ENCODE data around the gene PADI3. TPM values are rescaled to one million over a fixed set of nuclear protein-coding genes. Genes with fewer than 3 reads are reported as not detected.

PADI3 gene
- total and polyA plus RNA-seq, 2 donors (not counting 1 experiment from before 2014, with no cell fraction given), result not detected

- no peak for DNase-seq (ENCODE audit: low read depth in 2 of 2)
Observed at GRCh38 chr1:17216078-17216477, 32.8 kb upstream of the PADI3 start.

GRCh38 chr1:17217607-17218006 is 31.3 kb upstream of the PADI3 start:
- H4K20me1 ChIP-seq (ENCODE audit: control insufficient read depth, extremely low read depth, insufficient read depth, low read length), result no peaks in the 10 kb centered on the region
- H2AFZ ChIP-seq (ENCODE audit: low read length), result no peak overlapping the region
- H3K4me1 ChIP-seq (ENCODE audit: control insufficient read depth, extremely low read depth, insufficient read depth, low read length), result no peaks in the 10 kb centered on the region
- no peak overlapping the region for H3K9ac ChIP-seq (ENCODE audit: insufficient read depth, low read length)
- TF ChIP-seq EZH2 (IDR thresholded peaks at IDR 0.05; ENCODE audit: low read length, missing control alignments), result no peak
- TF ChIP-seq CTCF (conservative IDR thresholded peaks at IDR 0.05 in 1 of 2, IDR thresholded peaks at IDR 0.05 in 1 of 2; ENCODE audit: low read depth in 1 of 2, low read length in 2 of 2), result no peak
- no peak overlapping the region for H3K27ac ChIP-seq (ENCODE audit: insufficient read depth, low read length)
- no peaks in the 10 kb centered on the region for H3K36me3 ChIP-seq (ENCODE audit: control insufficient read depth, insufficient read depth, low read length)
- no peaks in the 10 kb centered on the region for H3K79me2 ChIP-seq (ENCODE audit: control insufficient read depth, insufficient read depth, low read length)
- no peaks in the 10 kb centered on the region for H3K9me3 ChIP-seq (ENCODE audit: control insufficient read depth, insufficient read depth, low read depth, low read length)
- DNase-seq (ENCODE audit: low read depth in 2 of 2), result no peak
- peaks cover 36% of the 10 kb centered on the region for H3K27me3 ChIP-seq (ENCODE audit: control insufficient read depth, insufficient read depth, low read length)
- no peak overlapping the region for H3K4me3 ChIP-seq (replicated peaks in 1 of 4; ENCODE audit: control extremely low read depth in 1 of 4, insufficient read depth in 1 of 4, low read depth in 3 of 4, low read length in 4 of 4)
- H3K4me2 ChIP-seq (ENCODE audit: extremely low read depth, insufficient read depth, low read length), result no peak overlapping the region

More at GRCh38 chr1:17216078-17216477, 32.8 kb upstream of the PADI3 start:
- Histone ChIP-seq H3K79me2 (ENCODE audit: control insufficient read depth, insufficient read depth, low read length) (no peaks in the 10 kb centered on the region), H3K9ac (ENCODE audit: insufficient read depth, low read length) (no peak overlapping the region), H3K4me2 (ENCODE audit: extremely low read depth, insufficient read depth, low read length) (no peak overlapping the region), H2AFZ (ENCODE audit: low read length) (no peak overlapping the region), H3K4me1 (ENCODE audit: control insufficient read depth, extremely low read depth, insufficient read depth, low read length) (no peaks in the 10 kb centered on the region), H3K4me3 (replicated peaks in 1 of 4; ENCODE audit: control extremely low read depth in 1 of 4, insufficient read depth in 1 of 4, low read depth in 3 of 4, low read length in 4 of 4) (no peak overlapping the region), H3K36me3 (ENCODE audit: control insufficient read depth, insufficient read depth, low read length) (no peaks in the 10 kb centered on the region), H4K20me1 (ENCODE audit: control insufficient read depth, extremely low read depth, insufficient read depth, low read length) (no peaks in the 10 kb centered on the region), H3K9me3 (ENCODE audit: control insufficient read depth, insufficient read depth, low read depth, low read length) (no peaks in the 10 kb centered on the region), H3K27me3 (ENCODE audit: control insufficient read depth, insufficient read depth, low read length) (peaks cover 24% of the 10 kb centered on the region), H3K27ac (ENCODE audit: insufficient read depth, low read length) (no peak overlapping the region)
- TF ChIP-seq EZH2 (IDR thresholded peaks at IDR 0.05; ENCODE audit: low read length, missing control alignments) (no peak), CTCF (conservative IDR thresholded peaks at IDR 0.05 in 1 of 2, IDR thresholded peaks at IDR 0.05 in 1 of 2; ENCODE audit: low read depth in 1 of 2, low read length in 2 of 2) (no peak)

- H3K9me3 ChIP-seq (ENCODE audit: control insufficient read depth, insufficient read depth, low read depth, low read length), result no peaks in the 10 kb centered on the region
- DNase-seq (ENCODE audit: low read depth in 2 of 2), result no peak
- H4K20me1 ChIP-seq (ENCODE audit: control insufficient read depth, extremely low read depth, insufficient read depth, low read length), result no peaks in the 10 kb centered on the region
- H3K4me1 ChIP-seq (ENCODE audit: control insufficient read depth, extremely low read depth, insufficient read depth, low read length), result no peaks in the 10 kb centered on the region
- H3K9ac ChIP-seq (ENCODE audit: insufficient read depth, low read length), result no peak overlapping the region
- no peak for TF ChIP-seq EZH2 (IDR thresholded peaks at IDR 0.05; ENCODE audit: low read length, missing control alignments)
- TF ChIP-seq CTCF (conservative IDR thresholded peaks at IDR 0.05 in 1 of 2, IDR thresholded peaks at IDR 0.05 in 1 of 2; ENCODE audit: low read depth in 1 of 2, low read length in 2 of 2), result no peak
- no peak overlapping the region for H3K4me2 ChIP-seq (ENCODE audit: extremely low read depth, insufficient read depth, low read length)
- no peak overlapping the region for H3K27ac ChIP-seq (ENCODE audit: insufficient read depth, low read length)
- H3K4me3 ChIP-seq (replicated peaks in 1 of 4; ENCODE audit: control extremely low read depth in 1 of 4, insufficient read depth in 1 of 4, low read depth in 3 of 4, low read length in 4 of 4), result no peak overlapping the region
- no peak overlapping the region for H2AFZ ChIP-seq (ENCODE audit: low read length)
- H3K36me3 ChIP-seq (ENCODE audit: control insufficient read depth, insufficient read depth, low read length), result no peaks in the 10 kb centered on the region
- H3K79me2 ChIP-seq (ENCODE audit: control insufficient read depth, insufficient read depth, low read length), result no peaks in the 10 kb centered on the region
- peaks cover 35% of the 10 kb centered on the region for H3K27me3 ChIP-seq (ENCODE audit: control insufficient read depth, insufficient read depth, low read length)
Observed at GRCh38 chr1:17218939-17219338, 30.0 kb upstream of the PADI3 start.
